ENCODE measurements around the gene VSTM5. TPM values are rescaled to one million over a fixed set of nuclear protein-coding genes. Genes with fewer than 3 reads are reported as not detected.

The VSTM5 gene
- total RNA-seq, 4 donors from 2014 or later = 0.49 to 2.5 TPM; not detected in 2

- Histone ChIP-seq H3K27ac (no peak overlapping the region), H3K36me3 (no peaks in the 10 kb centered on the region), H3K4me3 (no peak overlapping the region), H3K27me3 (no peaks in the 10 kb centered on the region), H3K9me3 (no peaks in the 10 kb centered on the region), H3K4me1 (no peaks in the 10 kb centered on the region)
- no peak for DNase-seq
- intact Hi-C loops (cut with DNase I; ENCODE audit: low total_unique reads) = no loop called here
- TF ChIP-seq CTCF (IDR thresholded peaks at IDR 0.05) (no peak), POLR2A (IDR thresholded peaks at IDR 0.05) (no peak)
These were observed 35.3 kb downstream of the VSTM5 start for GRCh38 chr11:93814966-93815633.

- no peaks in the 10 kb centered on the region for H3K36me3 ChIP-seq
- TF ChIP-seq CTCF (IDR thresholded peaks at IDR 0.05) (no peak), POLR2A (IDR thresholded peaks at IDR 0.05) (no peak)
- H3K4me3 ChIP-seq = no peak overlapping the region
- intact Hi-C loops (cut with DNase I; ENCODE audit: low total_unique reads) = no loop called here
- no peaks in the 10 kb centered on the region for H3K4me1 ChIP-seq
- H3K27ac ChIP-seq = no peak overlapping the region
- H3K27me3 ChIP-seq = no peaks in the 10 kb centered on the region
- no peaks in the 10 kb centered on the region for H3K9me3 ChIP-seq
- no peak for DNase-seq
These were observed 36.4 kb downstream of the VSTM5 start for GRCh38 chr11:93813974-93814373.

- H3K9me3 ChIP-seq = no peaks in the 10 kb centered on the region
- no peak overlapping the region for H3K27ac ChIP-seq
- intact Hi-C loops (cut with DNase I; ENCODE audit: low total_unique reads) = no loop called here
- no peak for DNase-seq
- no peak for TF ChIP-seq POLR2A (IDR thresholded peaks at IDR 0.05)
- no peak for TF ChIP-seq CTCF (IDR thresholded peaks at IDR 0.05)
- H3K27me3 ChIP-seq = no peaks in the 10 kb centered on the region
- no peaks in the 10 kb centered on the region for H3K36me3 ChIP-seq
- H3K4me3 ChIP-seq = no peak overlapping the region
- no peaks in the 10 kb centered on the region for H3K4me1 ChIP-seq
These were observed 42.4 kb downstream of the VSTM5 start for GRCh38 chr11:93807980-93808379.

- Histone ChIP-seq H3K27ac (no peak overlapping the region), H3K4me1 (no peaks in the 10 kb centered on the region), H3K4me3 (no peak overlapping the region), H3K27me3 (no peaks in the 10 kb centered on the region), H3K36me3 (no peaks in the 10 kb centered on the region), H3K9me3 (no peaks in the 10 kb centered on the region)
- intact Hi-C loops (cut with DNase I; ENCODE audit: low total_unique reads) = no loop called here
- no peak for DNase-seq
- TF ChIP-seq CTCF (IDR thresholded peaks at IDR 0.05) (no peak), POLR2A (IDR thresholded peaks at IDR 0.05) (no peak)
These were observed 45.5 kb downstream of the VSTM5 start for GRCh38 chr11:93804879-93805278.

GRCh38 chr11:93801366-93801765 lies 49.1 kb downstream of the VSTM5 start:
- intact Hi-C loops (cut with DNase I; ENCODE audit: low total_unique reads) = no loop called here
- Histone ChIP-seq H3K27ac (no peak overlapping the region), H3K27me3 (no peaks in the 10 kb centered on the region), H3K4me3 (no peak overlapping the region), H3K36me3 (no peaks in the 10 kb centered on the region), H3K9me3 (no peaks in the 10 kb centered on the region), H3K4me1 (no peaks in the 10 kb centered on the region)
- no peak for DNase-seq
- TF ChIP-seq POLR2A (IDR thresholded peaks at IDR 0.05) (no peak), CTCF (IDR thresholded peaks at IDR 0.05) (no peak)

Data from uterus (tissue), 4 donors.